Upper lobe of left lung (tissue), 4 donors: ENCODE measurements around the gene ELFN2.

Experiments used
- EP300 ChIP-seq, 4 donors: sonication (generic); formaldehyde crosslinking; IDR thresholded peaks; one replicate each; pipeline ENCODE4 v1.5.1; 2017; ENCODE audit warnings: antibody characterized with exemption in 4 of 4, control low read depth in 2 of 4
- POLR2A ChIP-seq, 4 donors: fragments of 450-650 bp; IDR thresholded peaks; one replicate each; pipeline ENCODE4 v1.5.1; 2016 to 2017; ENCODE audit warnings: antibody characterized with exemption in 4 of 4, mild to moderate bottlenecking in 2 of 4
- TF ChIP-seq, protein P1 (sequence below), 6 experiments: fragments of 450-650 bp in 4 of 6; fragments of 200-600 bp in 2 of 6; sonication (generic) in 2 of 6; IDR thresholded peaks; one replicate each; pipeline ENCODE4 v1.5.1; 2016 to 2019; ENCODE audit warnings: antibody characterized with exemption in 6 of 6

DNA sequence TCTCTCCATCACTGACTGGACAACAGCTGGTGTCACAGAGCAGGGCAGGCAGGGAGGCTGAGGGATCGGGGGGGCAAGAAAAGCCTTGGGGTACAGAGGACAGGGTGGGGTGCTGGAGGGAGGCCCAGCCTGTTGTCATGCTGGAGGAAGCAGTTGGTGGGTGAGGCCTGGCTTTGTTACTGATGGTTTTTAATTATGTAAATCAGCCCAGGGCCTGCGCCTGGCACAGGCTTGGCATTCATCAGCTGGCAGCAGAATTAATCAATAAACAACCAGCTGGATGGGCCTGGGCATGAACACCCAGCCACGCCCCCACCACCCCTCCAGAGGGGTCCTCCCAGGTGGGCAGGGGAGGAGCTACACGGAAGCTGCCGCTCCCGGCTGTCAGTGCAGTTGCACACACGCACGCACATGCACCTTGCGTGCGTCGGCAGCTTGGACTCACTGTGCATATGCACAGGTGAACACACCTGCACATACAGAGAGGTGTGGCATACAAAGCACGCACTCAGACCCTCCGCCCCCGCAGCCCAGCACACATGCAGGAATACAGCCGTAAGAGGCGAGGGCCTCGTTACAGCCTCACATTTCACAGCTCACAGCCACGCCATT lies 21.3 kb upstream of the ELFN2 start:
- TF ChIP-seq, protein P1, sequence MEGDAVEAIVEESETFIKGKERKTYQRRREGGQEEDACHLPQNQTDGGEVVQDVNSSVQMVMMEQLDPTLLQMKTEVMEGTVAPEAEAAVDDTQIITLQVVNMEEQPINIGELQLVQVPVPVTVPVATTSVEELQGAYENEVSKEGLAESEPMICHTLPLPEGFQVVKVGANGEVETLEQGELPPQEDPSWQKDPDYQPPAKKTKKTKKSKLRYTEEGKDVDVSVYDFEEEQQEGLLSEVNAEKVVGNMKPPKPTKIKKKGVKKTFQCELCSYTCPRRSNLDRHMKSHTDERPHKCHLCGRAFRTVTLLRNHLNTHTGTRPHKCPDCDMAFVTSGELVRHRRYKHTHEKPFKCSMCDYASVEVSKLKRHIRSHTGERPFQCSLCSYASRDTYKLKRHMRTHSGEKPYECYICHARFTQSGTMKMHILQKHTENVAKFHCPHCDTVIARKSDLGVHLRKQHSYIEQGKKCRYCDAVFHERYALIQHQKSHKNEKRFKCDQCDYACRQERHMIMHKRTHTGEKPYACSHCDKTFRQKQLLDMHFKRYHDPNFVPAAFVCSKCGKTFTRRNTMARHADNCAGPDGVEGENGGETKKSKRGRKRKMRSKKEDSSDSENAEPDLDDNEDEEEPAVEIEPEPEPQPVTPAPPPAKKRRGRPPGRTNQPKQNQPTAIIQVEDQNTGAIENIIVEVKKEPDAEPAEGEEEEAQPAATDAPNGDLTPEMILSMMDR (IDR thresholded peaks at IDR 0.05): no peak
- TF ChIP-seq POLR2A (IDR thresholded peaks at IDR 0.05): no peak
- no peak for TF ChIP-seq EP300 (IDR thresholded peaks at IDR 0.05)
